A549 (cell line): ENCODE data around the gene MYB.

Experiments
- EP300 ChIP-seq, 2 experiments: fragments of >200 bp; sonication (Bioruptor Twin); formaldehyde crosslinking; IDR thresholded peaks; 2 replicates in 1 of 2; 3 replicates in 1 of 2; pipeline ENCODE4 v1.6.1; 2016 to 2017
- HOXB5 ChIP-seq: fragments of 250-450 bp; sonication (Bioruptor Pico); IDR thresholded peaks from 2 replicates; pipeline ENCODE4 v1.5.0; 2020; ENCODE audit warnings: mild to moderate bottlenecking, moderate library complexity
- POLR2AphosphoS2 ChIP-seq: conservative IDR thresholded peaks from 2 replicates; pipeline ENCODE4 v1.6.1; 2012; ENCODE audit warnings: low read length, improper control_type of control experiment, inconsistent platforms
- RARB ChIP-seq: fragments of 250-450 bp; sonication (Bioruptor Pico); IDR thresholded peaks from 2 replicates; pipeline ENCODE4 v1.8.0; 2021; ENCODE audit warnings: mild to moderate bottlenecking, moderate library complexity
- RFX5 ChIP-seq: fragments of 450-650 bp; IDR thresholded peaks from 2 replicates; pipeline ENCODE4 v1.7.1; 2014; ENCODE audit warnings: antibody characterized with exemption, mild to moderate bottlenecking, moderate library complexity
- TF ChIP-seq, protein P1 (sequence below): fragments of >200 bp; sonication (Bioruptor Twin); formaldehyde crosslinking; IDR thresholded peaks from 3 replicates; pipeline ENCODE4 v1.5.1; 2016
- TF ChIP-seq, protein P2 (sequence below): fragments of 450-650 bp; IDR thresholded peaks from 2 replicates; pipeline ENCODE4 v1.6.1; 2014; ENCODE audit warnings: antibody characterized with exemption

DNA sequence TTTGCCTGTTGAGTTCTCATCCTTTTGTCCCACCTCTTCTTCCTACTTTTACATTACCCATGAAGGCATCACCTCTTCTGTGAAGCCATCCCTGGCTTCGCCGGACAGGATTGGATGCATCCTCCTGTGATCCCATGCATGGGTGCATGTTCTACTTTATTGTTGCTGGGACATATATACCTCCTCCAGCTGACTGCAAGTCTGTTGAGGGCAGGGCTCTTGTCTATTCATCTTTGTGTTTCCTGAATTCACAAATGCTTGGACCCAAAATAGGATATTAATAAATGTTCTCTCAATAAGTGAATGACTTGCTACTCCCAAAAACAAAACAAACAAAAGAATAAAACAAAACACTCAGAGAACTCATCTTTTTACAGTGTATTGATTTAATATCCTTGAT, 5.1 kb downstream of the MYB start:
- TF ChIP-seq EP300 (IDR thresholded peaks at IDR 0.05) (no peak), RARB (CRISPR knock-in tag) (no peak), HOXB5 (CRISPR knock-in tag) (no peak), RFX5 (no peak), POLR2AphosphoS2 (no peak)
- TF ChIP-seq, protein P1, sequence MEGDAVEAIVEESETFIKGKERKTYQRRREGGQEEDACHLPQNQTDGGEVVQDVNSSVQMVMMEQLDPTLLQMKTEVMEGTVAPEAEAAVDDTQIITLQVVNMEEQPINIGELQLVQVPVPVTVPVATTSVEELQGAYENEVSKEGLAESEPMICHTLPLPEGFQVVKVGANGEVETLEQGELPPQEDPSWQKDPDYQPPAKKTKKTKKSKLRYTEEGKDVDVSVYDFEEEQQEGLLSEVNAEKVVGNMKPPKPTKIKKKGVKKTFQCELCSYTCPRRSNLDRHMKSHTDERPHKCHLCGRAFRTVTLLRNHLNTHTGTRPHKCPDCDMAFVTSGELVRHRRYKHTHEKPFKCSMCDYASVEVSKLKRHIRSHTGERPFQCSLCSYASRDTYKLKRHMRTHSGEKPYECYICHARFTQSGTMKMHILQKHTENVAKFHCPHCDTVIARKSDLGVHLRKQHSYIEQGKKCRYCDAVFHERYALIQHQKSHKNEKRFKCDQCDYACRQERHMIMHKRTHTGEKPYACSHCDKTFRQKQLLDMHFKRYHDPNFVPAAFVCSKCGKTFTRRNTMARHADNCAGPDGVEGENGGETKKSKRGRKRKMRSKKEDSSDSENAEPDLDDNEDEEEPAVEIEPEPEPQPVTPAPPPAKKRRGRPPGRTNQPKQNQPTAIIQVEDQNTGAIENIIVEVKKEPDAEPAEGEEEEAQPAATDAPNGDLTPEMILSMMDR = no peak
- TF ChIP-seq, protein P2, sequence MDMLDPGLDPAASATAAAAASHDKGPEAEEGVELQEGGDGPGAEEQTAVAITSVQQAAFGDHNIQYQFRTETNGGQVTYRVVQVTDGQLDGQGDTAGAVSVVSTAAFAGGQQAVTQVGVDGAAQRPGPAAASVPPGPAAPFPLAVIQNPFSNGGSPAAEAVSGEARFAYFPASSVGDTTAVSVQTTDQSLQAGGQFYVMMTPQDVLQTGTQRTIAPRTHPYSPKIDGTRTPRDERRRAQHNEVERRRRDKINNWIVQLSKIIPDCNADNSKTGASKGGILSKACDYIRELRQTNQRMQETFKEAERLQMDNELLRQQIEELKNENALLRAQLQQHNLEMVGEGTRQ = no peak
